Panc1 (cell line): ENCODE data around the gene TPR. TPM values are rescaled to one million over a fixed set of nuclear protein-coding genes. Genes with fewer than 3 reads are reported as not detected.

Source experiments
- ATAC-seq: fragments of 200-7000 bp; cut with Tn5 transposase; 2 replicates; pipeline ENCODE4 v1.9.1; 2020; ENCODE audit warnings: mild to moderate bottlenecking, moderate library complexity
- BruUV-seq: library from RNA; stranded (reverse); fragments of 400-500 nt; replicated peaks from 2 replicates; lab custom pipeline; 2021; lab: Mats Ljungman, UMichigan
- CTCF ChIA-PET: fragments of 300-600 bp; sonication (Branson Sonifier 250); formaldehyde crosslinking; loops from one replicate; lab custom pipeline; 2022; ENCODE audit warnings: antibody characterized with exemption; lab: Charles Lee
- POLR2A ChIA-PET: fragments of 300-600 bp; sonication (Branson Sonifier 250); formaldehyde crosslinking; loops from one replicate; lab custom pipeline; 2022; ENCODE audit warnings: antibody characterized with exemption; lab: Charles Lee
- DNase-seq: peaks from one replicate; pipeline ENCODE4 v3.0.0-alpha.2; 2010; ENCODE audit warnings: low read depth, low spot score
- H3K27ac ChIP-seq: 2 replicates; pipeline ENCODE4 v1.5.1; 2011; ENCODE audit warnings: mild to moderate bottlenecking, low read length, inconsistent platforms
- H3K27me3 ChIP-seq: fragments of 200-500 bp; sonication (Bioruptor generic); 2 replicates; pipeline ENCODE4 v1.6.0; 2014; ENCODE audit warnings: low read length, inconsistent platforms; ENCODE audit not compliant: control insufficient read depth, insufficient read depth
- H3K36me3 ChIP-seq: fragments of 200-500 bp; sonication (Bioruptor generic); 2 replicates; pipeline ENCODE4 v1.5.1; 2014; ENCODE audit warnings: inconsistent platforms, mild to moderate bottlenecking, low read length, moderate library complexity; ENCODE audit not compliant: control insufficient read depth, insufficient read depth
- H3K4me1 ChIP-seq: 2 replicates; pipeline ENCODE4 v1.5.1; 2011; ENCODE audit warnings: inconsistent platforms, mild to moderate bottlenecking, low read length, moderate library complexity; ENCODE audit not compliant: control insufficient read depth, insufficient read depth
- H3K4me3 ChIP-seq, 2 experiments: 2 replicates each; pipeline ENCODE4 v1.5.1; 2011 to 2012; ENCODE audit warnings: low read depth in 2 of 2, low read length in 2 of 2, mild to moderate bottlenecking in 2 of 2, inconsistent platforms in 1 of 2, moderate library complexity in 1 of 2
- H3K9me3 ChIP-seq: fragments of 200-500 bp; sonication (Bioruptor generic); 2 replicates; pipeline ENCODE4 v1.5.1; 2014; ENCODE audit warnings: low read depth, mild to moderate bottlenecking, inconsistent platforms, low read length, moderate library complexity; ENCODE audit not compliant: control insufficient read depth, insufficient read depth
- CTCF ChIP-seq: fragments of 450-650 bp; IDR thresholded peaks from 2 replicates; pipeline ENCODE4 v1.5.1; 2017; ENCODE audit warnings: mild to moderate bottlenecking
- POLR2AphosphoS5 ChIP-seq: IDR thresholded peaks from 2 replicates; pipeline ENCODE4 v1.6.1; 2012; ENCODE audit warnings: mild to moderate bottlenecking, low read depth, low read length, moderate library complexity
- REST ChIP-seq, 2 experiments: IDR thresholded peaks; 2 replicates each; pipeline ENCODE4 v1.6.1; 2011 to 2012; ENCODE audit warnings: low read depth in 2 of 2, control low read depth in 1 of 2, low read length in 1 of 2, mild to moderate bottlenecking in 1 of 2, moderate library complexity in 1 of 2; ENCODE audit not compliant: insufficient read depth in 1 of 2
- SIN3A ChIP-seq: IDR thresholded peaks from 2 replicates; pipeline ENCODE4 v1.6.1; 2012; ENCODE audit warnings: low read depth, mild to moderate bottlenecking, low read length, moderate library complexity, borderline replicate concordance; ENCODE audit not compliant: insufficient read depth
- TCF7L2 ChIP-seq: IDR thresholded peaks from 2 replicates; pipeline ENCODE4 v1.6.1; 2011; ENCODE audit warnings: mild to moderate bottlenecking, low read depth, low read length, inconsistent platforms
- in situ Hi-C: cut with HindIII; loops from 2 replicates; pipeline ENCODE4 v1.10.0; 2016; ENCODE audit warnings: low sequenced_read_pairs, low pct_unique_long_range_greater_than_20kb
- intact Hi-C: fragments of 100-400 bp; cut with micrococcal nuclease; formaldehyde crosslinking; loops from one replicate; pipeline ENCODE4 v1.10.0; 2022; ENCODE audit not compliant: unreplicated experiment
- total RNA-seq: library from RNA; stranded (reverse); gene quantifications from one replicate; pipeline ENCODE4 v1.2.1, GENCODE V29; 2021; ENCODE audit not compliant: unreplicated experiment

The TPR gene
- total RNA-seq, 1 experiment from 2014 or later: 115 TPM

DNA sequence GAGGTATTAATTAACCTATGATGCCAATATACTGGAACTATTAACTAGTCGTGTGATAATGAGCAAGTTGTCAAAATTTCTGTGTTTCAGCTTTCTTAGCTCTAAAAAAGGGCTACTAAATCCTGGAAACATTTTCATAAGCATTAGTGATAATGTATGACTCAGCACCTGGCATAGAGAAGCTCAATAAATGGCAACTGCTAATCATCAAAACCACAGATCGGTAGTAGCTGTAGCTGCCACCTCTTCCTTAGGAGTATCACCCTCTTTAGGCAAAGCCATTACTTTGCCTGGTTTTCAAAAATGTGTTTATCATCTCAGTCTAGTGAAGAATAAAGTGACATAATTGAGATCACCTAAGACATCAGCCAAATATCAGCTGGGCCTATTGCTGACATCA, 75.5 kb downstream of the TPR start:
- POLR2A ChIA-PET: no interaction called here

DNA sequence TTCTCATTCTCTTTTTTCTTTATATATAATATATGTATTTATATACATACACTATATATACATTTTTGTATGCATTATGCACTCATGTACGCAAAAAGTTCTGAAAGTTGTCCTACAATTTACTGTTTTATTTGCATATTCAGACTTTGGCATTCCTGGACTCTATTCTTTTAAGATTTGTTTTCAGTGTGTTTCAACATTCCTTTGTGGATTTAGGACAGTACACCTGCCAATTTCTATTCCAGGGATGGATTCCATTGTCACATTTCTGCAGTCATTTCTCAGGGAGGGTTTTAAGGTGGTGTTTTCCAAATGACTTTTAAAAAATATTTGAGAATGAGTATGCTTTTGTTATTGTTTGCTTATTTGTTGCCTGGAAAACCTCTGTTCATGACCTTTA, 76.2 kb downstream of the TPR start:
- DNase-seq: no peak
- no peak for ATAC-seq
- in situ Hi-C loops: no loop called here
- H3K4me1 ChIP-seq: no peaks in the 10 kb centered on the region
- CTCF ChIA-PET: no interaction called here
- no peak overlapping the region for H3K4me3 ChIP-seq
- TF ChIP-seq REST (IDR thresholded peaks at IDR 0.05; ENCODE audit: insufficient read depth in 1 of 2, low read depth in 2 of 2, low read length in 1 of 2) (no peak), CTCF (no peak), SIN3A (no peak), POLR2AphosphoS5 (no peak), TCF7L2 (no peak)
- H3K27me3 ChIP-seq: peaks cover 4% of the 10 kb centered on the region
- H3K9me3 ChIP-seq: no peaks in the 10 kb centered on the region
- H3K27ac ChIP-seq: no peak overlapping the region
- POLR2A ChIA-PET: no interaction called here
- no peaks in the 10 kb centered on the region for H3K36me3 ChIP-seq
- intact Hi-C loops: no loop called here
- BruUV-seq: no TSS peak

More for the DNA sequence above, 75.5 kb downstream of the TPR start:
- ATAC-seq: no peak
- in situ Hi-C loops: no loop called here
- TF ChIP-seq CTCF (no peak), POLR2AphosphoS5 (no peak), TCF7L2 (no peak), REST (IDR thresholded peaks at IDR 0.05; ENCODE audit: insufficient read depth in 1 of 2, low read depth in 2 of 2, low read length in 1 of 2) (no peak), SIN3A (no peak)
- CTCF ChIA-PET: no interaction called here
- Histone ChIP-seq H3K27me3 (no peaks in the 10 kb centered on the region; the same call in 1 of the 2 replicates), H3K9me3 (no peaks in the 10 kb centered on the region), H3K27ac (no peak overlapping the region), H3K4me1 (no peaks in the 10 kb centered on the region), H3K36me3 (no peaks in the 10 kb centered on the region), H3K4me3 (no peak overlapping the region)
- DNase-seq: no peak
- intact Hi-C loops: no loop called here
- no TSS peak for BruUV-seq
